ENCODE measurements around the gene NR6A1.

NR6A1 gene

GRCh38 chr9:124680714-124681390, 90.3 kb downstream of the NR6A1 start:
- no peak for TF ChIP-seq CTCF (conservative IDR thresholded peaks at IDR 0.05; ENCODE audit: low read depth, low read length)
- H3K4me2 ChIP-seq: no peak overlapping the region
- H3K79me2 ChIP-seq (ENCODE audit: insufficient read depth, low read depth): no peaks in the 10 kb centered on the region
- no peaks in the 10 kb centered on the region for H3K4me1 ChIP-seq (ENCODE audit: low read depth, poor library complexity, severe bottlenecking)
- H3K36me3 ChIP-seq (ENCODE audit: insufficient read depth): no peaks in the 10 kb centered on the region
- H3K27me3 ChIP-seq (ENCODE audit: insufficient read depth, low read depth): no peaks in the 10 kb centered on the region
- no peaks in the 10 kb centered on the region for H4K20me1 ChIP-seq (ENCODE audit: insufficient read depth)
- no peak overlapping the region for H3K9ac ChIP-seq
- H3K27ac ChIP-seq: no peak overlapping the region
- H2AFZ ChIP-seq (ENCODE audit: low read depth): no peak overlapping the region
- no peak overlapping the region for H3K4me3 ChIP-seq (IDR thresholded peaks at IDR 0.05; ENCODE audit: insufficient read depth, low read depth, low read length)

GRCh38 chr9:124680049-124680448, 91.1 kb downstream of the NR6A1 start:
- TF ChIP-seq CTCF (conservative IDR thresholded peaks at IDR 0.05; ENCODE audit: low read depth, low read length): no peak
- Histone ChIP-seq H3K4me2 (no peak overlapping the region), H3K79me2 (ENCODE audit: insufficient read depth, low read depth) (no peaks in the 10 kb centered on the region), H3K27ac (no peak overlapping the region), H2AFZ (ENCODE audit: low read depth) (no peak overlapping the region), H3K27me3 (ENCODE audit: insufficient read depth, low read depth) (no peaks in the 10 kb centered on the region), H4K20me1 (ENCODE audit: insufficient read depth) (no peaks in the 10 kb centered on the region), H3K4me3 (IDR thresholded peaks at IDR 0.05; ENCODE audit: insufficient read depth, low read depth, low read length) (no peak overlapping the region), H3K4me1 (ENCODE audit: low read depth, poor library complexity, severe bottlenecking) (no peaks in the 10 kb centered on the region), H3K9ac (no peak overlapping the region), H3K36me3 (ENCODE audit: insufficient read depth) (no peaks in the 10 kb centered on the region)

GRCh38 chr9:124676159-124676551, 95.0 kb downstream of the NR6A1 start:
- Histone ChIP-seq H3K27me3 (ENCODE audit: insufficient read depth, low read depth) (no peaks in the 10 kb centered on the region), H4K20me1 (ENCODE audit: insufficient read depth) (no peaks in the 10 kb centered on the region), H3K4me3 (IDR thresholded peaks at IDR 0.05; ENCODE audit: insufficient read depth, low read depth, low read length) (no peak overlapping the region), H3K4me2 (no peak overlapping the region), H3K79me2 (ENCODE audit: insufficient read depth, low read depth) (no peaks in the 10 kb centered on the region), H3K9ac (no peak overlapping the region), H2AFZ (ENCODE audit: low read depth) (no peak overlapping the region), H3K27ac (no peak overlapping the region), H3K4me1 (ENCODE audit: low read depth, poor library complexity, severe bottlenecking) (peaks cover 4% of the 10 kb centered on the region), H3K36me3 (ENCODE audit: insufficient read depth) (no peaks in the 10 kb centered on the region)
- no peak for TF ChIP-seq CTCF (conservative IDR thresholded peaks at IDR 0.05; ENCODE audit: low read depth, low read length)

- Histone ChIP-seq H3K4me2 (no peak overlapping the region), H3K79me2 (ENCODE audit: insufficient read depth, low read depth) (no peaks in the 10 kb centered on the region)
Measured at GRCh38 chr9:124675261-124676158, 95.6 kb downstream of the NR6A1 start.

More at GRCh38 chr9:124675261-124676158, 95.6 kb downstream of the NR6A1 start:
- Histone ChIP-seq H4K20me1 (ENCODE audit: insufficient read depth) (no peaks in the 10 kb centered on the region), H3K4me1 (ENCODE audit: low read depth, poor library complexity, severe bottlenecking) (peaks cover 4% of the 10 kb centered on the region), H3K4me3 (IDR thresholded peaks at IDR 0.05; ENCODE audit: insufficient read depth, low read depth, low read length) (no peak overlapping the region), H3K9ac (no peak overlapping the region), H3K27me3 (ENCODE audit: insufficient read depth, low read depth) (no peaks in the 10 kb centered on the region), H2AFZ (ENCODE audit: low read depth) (no peak overlapping the region), H3K27ac (no peak overlapping the region), H3K36me3 (ENCODE audit: insufficient read depth) (no peaks in the 10 kb centered on the region)
- no peak for TF ChIP-seq CTCF (conservative IDR thresholded peaks at IDR 0.05; ENCODE audit: low read depth, low read length)

Data from KMS-11 (cell line).